Endometrial microvascular endothelial cells (primary cell): ENCODE data around the gene NEU3. TPM values are rescaled to one million over a fixed set of nuclear protein-coding genes. Genes with fewer than 3 reads are reported as not detected.
"Not testable (repeated sequence)": the region's sequence is repeated elsewhere in the genome, so short reads cannot be mapped to it uniquely, and the experiment has no call there.

Experiments used
- in situ Hi-C: cut with HindIII; loops from 2 replicates; pipeline ENCODE4 v1.10.0; 2017; ENCODE audit warnings: low sequenced_read_pairs, low pct_unique_long_range_greater_than_20kb; ENCODE audit errors: inconsistent ontology term
- total RNA-seq: library from RNA; depleted of rRNA; stranded (reverse); fragments of >200 nt; gene quantifications from one replicate; pipeline ENCODE4 v1.2.3, GENCODE V29; 2015; ENCODE audit errors: inconsistent ontology term

The NEU3 gene
- total RNA-seq, 1 donor from 2014 or later = 7.5 TPM

GRCh38 chr11:74978041-74978440 lies 10.7 kb upstream of the NEU3 start:
- in situ Hi-C loops = no loop called here

GRCh38 chr11:74980634-74981033 lies 8.1 kb upstream of the NEU3 start:
- in situ Hi-C loops = no loop called here

- in situ Hi-C loops = no loop called here
These were observed 6.8 kb upstream of the NEU3 start for GRCh38 chr11:74981888-74982287.

GRCh38 chr11:74984070-74984469 lies 4.7 kb upstream of the NEU3 start:
- in situ Hi-C loops = no loop called here

GRCh38 chr11:74984730-74985129 lies 4.0 kb upstream of the NEU3 start:
- in situ Hi-C loops = no loop called here

GRCh38 chr11:74989260-74989638 lies 516 bp downstream of the NEU3 start:
- in situ Hi-C loops = no loop called here

- in situ Hi-C loops = not testable (repeated sequence)
These were observed 1.4 kb downstream of the NEU3 start for GRCh38 chr11:74990150-74990549.

- in situ Hi-C loops = no loop called here
These were observed 2.2 kb downstream of the NEU3 start for GRCh38 chr11:74990941-74991340.

GRCh38 chr11:74992852-74993251 lies 4.1 kb downstream of the NEU3 start:
- in situ Hi-C loops = no loop called here

- in situ Hi-C loops = loop anchor here (25.0 kb wide), 1 partner anchor 236 kb away; the partner anchor contains the start of gene TPBGL
These were observed 12.2 kb downstream of the NEU3 start for GRCh38 chr11:75000975-75001354.

GRCh38 chr11:75001686-75002085 lies 13.0 kb downstream of the NEU3 start:
- in situ Hi-C loops = loop anchor here (25.0 kb wide), 1 partner anchor 236 kb away; the partner anchor contains the start of gene TPBGL

GRCh38 chr11:75002516-75002915 lies 13.8 kb downstream of the NEU3 start:
- in situ Hi-C loops = loop anchor here (25.0 kb wide), 1 partner anchor 235 kb away; the partner anchor contains the start of gene TPBGL

GRCh38 chr11:75004215-75004614 lies 15.5 kb downstream of the NEU3 start:
- in situ Hi-C loops = loop anchor here (25.0 kb wide), 1 partner anchor 233 kb away; the partner anchor contains the start of gene TPBGL

GRCh38 chr11:75011357-75011756 lies 22.6 kb downstream of the NEU3 start:
- in situ Hi-C loops = loop anchor here (25.0 kb wide), 1 partner anchor 226 kb away; the partner anchor contains the start of gene TPBGL

- in situ Hi-C loops = loop anchor here (25.0 kb wide), 1 partner anchor 225 kb away; the partner anchor contains the start of gene TPBGL
These were observed 23.1 kb downstream of the NEU3 start for GRCh38 chr11:75011872-75012271.

GRCh38 chr11:75013051-75013450 lies 24.3 kb downstream of the NEU3 start:
- in situ Hi-C loops = loop anchor here (25.0 kb wide), 1 partner anchor 224 kb away; the partner anchor contains the start of gene TPBGL

GRCh38 chr11:75014129-75014528 lies 25.4 kb downstream of the NEU3 start:
- in situ Hi-C loops = loop anchor here (25.0 kb wide), 1 partner anchor 223 kb away; the partner anchor contains the start of gene TPBGL

GRCh38 chr11:75019200-75019599 lies 30.5 kb downstream of the NEU3 start:
- in situ Hi-C loops = loop anchor here (25.0 kb wide), 1 partner anchor 218 kb away; the partner anchor contains the start of gene TPBGL

GRCh38 chr11:75020328-75020727 lies 31.6 kb downstream of the NEU3 start:
- in situ Hi-C loops = loop anchor here (25.0 kb wide), 1 partner anchor 217 kb away; the partner anchor contains the start of gene TPBGL

GRCh38 chr11:75022296-75022695 lies 33.6 kb downstream of the NEU3 start:
- in situ Hi-C loops = loop anchor here (25.0 kb wide), 1 partner anchor 215 kb away; the partner anchor contains the start of gene TPBGL
